ENCODE data around the gene PSMB1.
"Not testable (repeated sequence)": the region's sequence is repeated elsewhere in the genome, so short reads cannot be mapped to it uniquely, and the experiment has no call there.

Gene PSMB1

GRCh38 chr6:170516783-170517616 is 36.1 kb downstream of the PSMB1 start:
- Histone ChIP-seq H3K27ac (ENCODE audit: low read length) (no peak overlapping the region), H3K27me3 (ENCODE audit: control insufficient read depth, insufficient read depth, low read length) (no peaks in the 10 kb centered on the region), H3K4me1 (ENCODE audit: control insufficient read depth, insufficient read depth, low read length) (no peaks in the 10 kb centered on the region), H3K36me3 (ENCODE audit: control insufficient read depth, insufficient read depth, low read length) (no peaks in the 10 kb centered on the region), H3K4me3 (ENCODE audit: low read length) (no peak overlapping the region), H3K9me3 (ENCODE audit: control insufficient read depth, insufficient read depth, low read length) (no peaks in the 10 kb centered on the region)
- no CpG with 5 or more reads among the region's 4 CpGs for WGBS (ENCODE audit: insufficient coverage, insufficient read length)
- DNase-seq (ENCODE audit: low read depth, low spot score), result peak; percentile 35

GRCh38 chr6:170514908-170515307 is 38.2 kb downstream of the PSMB1 start:
- DNase-seq (ENCODE audit: low read depth, low spot score), result no peak
- H3K4me3 ChIP-seq (ENCODE audit: low read length), result no peak overlapping the region
- no peaks in the 10 kb centered on the region for H3K9me3 ChIP-seq (ENCODE audit: control insufficient read depth, insufficient read depth, low read length)
- WGBS (ENCODE audit: insufficient coverage, insufficient read length), result no CpG with 5 or more reads among the region's 1 CpG
- no peaks in the 10 kb centered on the region for H3K27me3 ChIP-seq (ENCODE audit: control insufficient read depth, insufficient read depth, low read length)
- H3K4me1 ChIP-seq (ENCODE audit: control insufficient read depth, insufficient read depth, low read length), result no peaks in the 10 kb centered on the region; the same call in 1 of the 2 replicates
- no peak overlapping the region for H3K27ac ChIP-seq (ENCODE audit: low read length)
- no peaks in the 10 kb centered on the region; the same call in 1 of the 2 replicates for H3K36me3 ChIP-seq (ENCODE audit: control insufficient read depth, insufficient read depth, low read length)

- H3K27me3 ChIP-seq (ENCODE audit: control insufficient read depth, insufficient read depth, low read length), result no peaks in the 10 kb centered on the region
- H3K27ac ChIP-seq (ENCODE audit: low read length), result no peak overlapping the region
- no peaks in the 10 kb centered on the region for H3K9me3 ChIP-seq (ENCODE audit: control insufficient read depth, insufficient read depth, low read length)
- no CpG with 5 or more reads among the region's 4 CpGs for WGBS (ENCODE audit: insufficient coverage, insufficient read length)
- no peaks in the 10 kb centered on the region; the same call in 1 of the 2 replicates for H3K36me3 ChIP-seq (ENCODE audit: control insufficient read depth, insufficient read depth, low read length)
- no peak overlapping the region for H3K4me3 ChIP-seq (ENCODE audit: low read length)
- DNase-seq (ENCODE audit: low read depth, low spot score), result no peak
- H3K4me1 ChIP-seq (ENCODE audit: control insufficient read depth, insufficient read depth, low read length), result no peaks in the 10 kb centered on the region; the same call in 1 of the 2 replicates
Observed at GRCh38 chr6:170512249-170512648, 40.9 kb downstream of the PSMB1 start.

GRCh38 chr6:170510631-170511030 is 42.5 kb downstream of the PSMB1 start:
- Histone ChIP-seq H3K4me1 (ENCODE audit: control insufficient read depth, insufficient read depth, low read length) (no peaks in the 10 kb centered on the region; the same call in 1 of the 2 replicates), H3K27ac (ENCODE audit: low read length) (no peak overlapping the region), H3K9me3 (ENCODE audit: control insufficient read depth, insufficient read depth, low read length) (no peaks in the 10 kb centered on the region), H3K4me3 (ENCODE audit: low read length) (no peak overlapping the region), H3K36me3 (ENCODE audit: control insufficient read depth, insufficient read depth, low read length) (no peaks in the 10 kb centered on the region; the same call in 1 of the 2 replicates), H3K27me3 (ENCODE audit: control insufficient read depth, insufficient read depth, low read length) (no peaks in the 10 kb centered on the region)
- no CpG with 5 or more reads among the region's 20 CpGs for WGBS (ENCODE audit: insufficient coverage, insufficient read length)
- DNase-seq (ENCODE audit: low read depth, low spot score), result no peak

GRCh38 chr6:170509723-170510018 is 43.4 kb downstream of the PSMB1 start:
- no CpG with 5 or more reads among the region's 3 CpGs for WGBS (ENCODE audit: insufficient coverage, insufficient read length)
- no peak for DNase-seq (ENCODE audit: low read depth, low spot score)
- no peaks in the 10 kb centered on the region; the same call in 1 of the 2 replicates for H3K4me1 ChIP-seq (ENCODE audit: control insufficient read depth, insufficient read depth, low read length)
- H3K27ac ChIP-seq (ENCODE audit: low read length), result no peak overlapping the region
- H3K27me3 ChIP-seq (ENCODE audit: control insufficient read depth, insufficient read depth, low read length), result no peaks in the 10 kb centered on the region
- no peaks in the 10 kb centered on the region for H3K9me3 ChIP-seq (ENCODE audit: control insufficient read depth, insufficient read depth, low read length)
- no peaks in the 10 kb centered on the region; the same call in 1 of the 2 replicates for H3K36me3 ChIP-seq (ENCODE audit: control insufficient read depth, insufficient read depth, low read length)
- no peak overlapping the region for H3K4me3 ChIP-seq (ENCODE audit: low read length)

- not testable (repeated sequence) for H3K36me3 ChIP-seq (ENCODE audit: control insufficient read depth, insufficient read depth, low read length); H3K9me3 ChIP-seq (ENCODE audit: control insufficient read depth, insufficient read depth, low read length)
- no CpG with 5 or more reads among the region's 5 CpGs for WGBS (ENCODE audit: insufficient coverage, insufficient read length)
Observed at GRCh38 chr6:170508892-170509722, 44.0 kb downstream of the PSMB1 start.

GRCh38 chr6:170508275-170508674 is 44.8 kb downstream of the PSMB1 start:
- not testable (repeated sequence) for H3K27me3 ChIP-seq (ENCODE audit: control insufficient read depth, insufficient read depth, low read length); DNase-seq (ENCODE audit: low read depth, low spot score)
- WGBS (ENCODE audit: insufficient coverage, insufficient read length), result no CpG with 5 or more reads among the region's 1 CpG

More at GRCh38 chr6:170508892-170509722, 44.0 kb downstream of the PSMB1 start:
- H3K27ac ChIP-seq (ENCODE audit: low read length); H3K27me3 ChIP-seq (ENCODE audit: control insufficient read depth, insufficient read depth, low read length); H3K4me3 ChIP-seq (ENCODE audit: low read length); DNase-seq (ENCODE audit: low read depth, low spot score); H3K4me1 ChIP-seq (ENCODE audit: control insufficient read depth, insufficient read depth, low read length): not testable (repeated sequence)

GRCh38 chr6:170507728-170508127 is 45.4 kb downstream of the PSMB1 start:
- not testable (repeated sequence) for DNase-seq (ENCODE audit: low read depth, low spot score); H3K27me3 ChIP-seq (ENCODE audit: control insufficient read depth, insufficient read depth, low read length); H3K4me3 ChIP-seq (ENCODE audit: low read length); H3K27ac ChIP-seq (ENCODE audit: low read length); H3K36me3 ChIP-seq (ENCODE audit: control insufficient read depth, insufficient read depth, low read length); H3K9me3 ChIP-seq (ENCODE audit: control insufficient read depth, insufficient read depth, low read length); H3K4me1 ChIP-seq (ENCODE audit: control insufficient read depth, insufficient read depth, low read length)
- WGBS (ENCODE audit: insufficient coverage, insufficient read length), result no CpG with 5 or more reads among the region's 2 CpGs

More at GRCh38 chr6:170508275-170508674, 44.8 kb downstream of the PSMB1 start:
- H3K36me3 ChIP-seq (ENCODE audit: control insufficient read depth, insufficient read depth, low read length); H3K9me3 ChIP-seq (ENCODE audit: control insufficient read depth, insufficient read depth, low read length); H3K4me3 ChIP-seq (ENCODE audit: low read length); H3K4me1 ChIP-seq (ENCODE audit: control insufficient read depth, insufficient read depth, low read length); H3K27ac ChIP-seq (ENCODE audit: low read length): not testable (repeated sequence)

- DNase-seq (ENCODE audit: low read depth, low spot score), result no peak
- H3K4me3 ChIP-seq (ENCODE audit: low read length), result no peak overlapping the region
- no peaks in the 10 kb centered on the region for H3K27me3 ChIP-seq (ENCODE audit: control insufficient read depth, insufficient read depth, low read length)
- no peaks in the 10 kb centered on the region; the same call in 1 of the 2 replicates for H3K4me1 ChIP-seq (ENCODE audit: control insufficient read depth, insufficient read depth, low read length)
- no peaks in the 10 kb centered on the region for H3K9me3 ChIP-seq (ENCODE audit: control insufficient read depth, insufficient read depth, low read length)
- H3K27ac ChIP-seq (ENCODE audit: low read length), result no peak overlapping the region
- no peaks in the 10 kb centered on the region; the same call in 1 of the 2 replicates for H3K36me3 ChIP-seq (ENCODE audit: control insufficient read depth, insufficient read depth, low read length)
- WGBS (ENCODE audit: insufficient coverage, insufficient read length), result no CpG with 5 or more reads among the region's 4 CpGs
Observed at GRCh38 chr6:170506446-170506845, 46.7 kb downstream of the PSMB1 start.

- Histone ChIP-seq H3K27ac (ENCODE audit: low read length) (no peak overlapping the region), H3K4me1 (ENCODE audit: control insufficient read depth, insufficient read depth, low read length) (no peaks in the 10 kb centered on the region), H3K27me3 (ENCODE audit: control insufficient read depth, insufficient read depth, low read length) (no peaks in the 10 kb centered on the region), H3K4me3 (ENCODE audit: low read length) (no peak overlapping the region; the same call in 1 of the 2 replicates), H3K36me3 (ENCODE audit: control insufficient read depth, insufficient read depth, low read length) (no peaks in the 10 kb centered on the region), H3K9me3 (ENCODE audit: control insufficient read depth, insufficient read depth, low read length) (no peaks in the 10 kb centered on the region)
- no CpG with 5 or more reads among the region's 9 CpGs for WGBS (ENCODE audit: insufficient coverage, insufficient read length)
- DNase-seq (ENCODE audit: low read depth, low spot score), result no peak
Observed at GRCh38 chr6:170505306-170505705, 47.8 kb downstream of the PSMB1 start.

All from iPS DF 6.9 (cell line).